Hepatocyte (in vitro differentiated cells): Measurements from ENCODE around the gene NELFA. TPM values are rescaled to one million over a fixed set of nuclear protein-coding genes. Genes with fewer than 3 reads are reported as not detected.

Source experiments
- DNase-seq: peaks from one replicate; pipeline ENCODE4 v3.0.0-alpha.2; 2016; ENCODE audit warnings: low spot score
- H2AFZ ChIP-seq: fragments of 200-600 bp; sonication (generic); 2 replicates; pipeline ENCODE4 v1.6.0; 2016; ENCODE audit warnings: antibody characterized with exemption, mild to moderate bottlenecking
- H3K27ac ChIP-seq: fragments of 200-600 bp; sonication (generic); 2 replicates; pipeline ENCODE4 v1.5.1; 2016; ENCODE audit warnings: mild to moderate bottlenecking
- H3K27me3 ChIP-seq: fragments of 200-600 bp; sonication (generic); 2 replicates; pipeline ENCODE4 v1.6.1; 2016
- H3K36me3 ChIP-seq: fragments of 200-600 bp; sonication (generic); replicated peaks from 2 replicates; pipeline ENCODE4 v1.5.1; 2016; ENCODE audit warnings: low read depth; ENCODE audit not compliant: insufficient read depth
- H3K4me1 ChIP-seq: fragments of 200-600 bp; sonication (generic); 2 replicates; pipeline ENCODE4 v1.5.1; 2016; ENCODE audit warnings: mild to moderate bottlenecking, moderate library complexity; ENCODE audit not compliant: insufficient read depth
- H3K4me2 ChIP-seq: fragments of 200-600 bp; sonication (generic); 2 replicates; pipeline ENCODE4 v1.6.0; 2016
- H3K4me3 ChIP-seq: fragments of 200-600 bp; sonication (generic); 2 replicates; pipeline ENCODE4 v1.5.1; 2016; ENCODE audit warnings: mild to moderate bottlenecking
- H3K79me2 ChIP-seq: fragments of 200-600 bp; sonication (generic); 2 replicates; pipeline ENCODE4 v1.6.0; 2017; ENCODE audit warnings: mild to moderate bottlenecking
- H3K9me2 ChIP-seq: fragments of 200-600 bp; sonication (generic); replicated peaks from 2 replicates; pipeline ENCODE4 v1.6.0; 2017; ENCODE audit warnings: mild to moderate bottlenecking; ENCODE audit not compliant: insufficient read depth
- H3K9me3 ChIP-seq: fragments of 200-600 bp; sonication (generic); 2 replicates; pipeline ENCODE4 v1.5.1; 2016; ENCODE audit warnings: low read depth, mild to moderate bottlenecking
- H4K20me1 ChIP-seq: fragments of 200-600 bp; sonication (generic); 2 replicates; pipeline ENCODE4 v1.6.0; 2016; ENCODE audit warnings: mild to moderate bottlenecking; ENCODE audit not compliant: insufficient read depth, poor library complexity, severe bottlenecking
- CTCF ChIP-seq: fragments of 200-600 bp; sonication (generic); IDR thresholded peaks from 2 replicates; pipeline ENCODE4 v1.5.1; 2016; ENCODE audit warnings: antibody characterized with exemption, mild to moderate bottlenecking; ENCODE audit not compliant: poor library complexity
- EZH2 ChIP-seq: fragments of 200-600 bp; sonication (generic); IDR thresholded peaks from 2 replicates; pipeline ENCODE4 v1.6.1; 2016; ENCODE audit warnings: antibody characterized with exemption, mild to moderate bottlenecking, borderline replicate concordance
- EZH2phosphoT487 ChIP-seq: fragments of 200-600 bp; sonication (generic); IDR thresholded peaks from one replicate; pipeline ENCODE4 v1.6.1; 2018; ENCODE audit warnings: antibody characterized with exemption, mild to moderate bottlenecking, low read depth, moderate library complexity; ENCODE audit not compliant: unreplicated experiment, severe bottlenecking
- WGBS: methylation state at CpG from one replicate; pipeline ENCODE4 v1.1.6; 2016; ENCODE audit warnings: low lambda C conversion rate; ENCODE audit errors: missing lambda C conversion rate; 5-methylcytosine and 5-hydroxymethylcytosine counted together
- polyA plus RNA-seq: library from polyadenylated mRNA; unstranded; fragments of >200 nt; fragmentation: Nextera tagmentation; extraction: Ambion mirVana; gene quantifications from 2 replicates; pipeline ENCODE4 v1.2.1, GENCODE V29; 2016
- total RNA-seq: library from RNA; depleted of rRNA; stranded (reverse); fragments of >200 nt; gene quantifications from 2 replicates; pipeline ENCODE4 v1.2.3, GENCODE V29; 2014

NELFA gene
- 10.8 and 21.4 TPM in 2 replicates for total RNA-seq
- 35.9 and 46.2 TPM in 2 replicates for polyA plus RNA-seq

- peak within 1 kb of the TSS; percentile 74 for H2AFZ ChIP-seq
- peak within 1 kb of the TSS; percentile 60 for H3K4me3 ChIP-seq
- WGBS = 2% methylated on average over 94 of the region's 95 CpGs
These were observed at the start of gene NELFA for GRCh38 chr4:2008921-2009650. TSS of gene NELFA (minus strand) at chr4:2008974. CDS start at chr4:2008959, 15 bp downstream.

GRCh38 chr4:2057382-2058065 lies 48.8 kb upstream of the NELFA start:
- no peak for TF ChIP-seq EZH2phosphoT487
- TF ChIP-seq EZH2 = peak; percentile 5
- TF ChIP-seq CTCF = no peak
- Histone ChIP-seq H3K9me2 (no peaks in the 10 kb centered on the region), H3K79me2 (no peaks in the 10 kb centered on the region), H3K9me3 (no peaks in the 10 kb centered on the region), H3K27me3 (peaks cover 30% of the 10 kb centered on the region), H3K4me3 (no peak overlapping the region), H3K36me3 (no peaks in the 10 kb centered on the region), H3K4me1 (no peaks in the 10 kb centered on the region), H3K4me2 (peak overlapping the region; percentile 88), H3K27ac (no peak overlapping the region), H4K20me1 (no peaks in the 10 kb centered on the region), H2AFZ (no peak overlapping the region)
- 83% methylated on average over 26 of the region's 26 CpGs for WGBS
- no peak for DNase-seq

More at GRCh38 chr4:2008921-2009650, at the start of gene NELFA:
- H3K4me2 ChIP-seq = peak within 1 kb of the TSS; percentile 93
- H3K27ac ChIP-seq = peak within 1 kb of the TSS; percentile 97
- H4K20me1 ChIP-seq = peaks cover 20% of the 10 kb centered on the region
- no peaks in the 10 kb centered on the region for H3K9me2 ChIP-seq
- TF ChIP-seq EZH2 = no peak
- TF ChIP-seq CTCF = no peak
- TF ChIP-seq EZH2phosphoT487 = no peak
- peak; percentile 97 for DNase-seq
- no peaks in the 10 kb centered on the region for H3K36me3 ChIP-seq
- H3K27me3 ChIP-seq = no peaks in the 10 kb centered on the region
- H3K9me3 ChIP-seq = no peaks in the 10 kb centered on the region
- peaks cover 46% of the 10 kb centered on the region for H3K79me2 ChIP-seq
- peaks cover 21% of the 10 kb centered on the region for H3K4me1 ChIP-seq

- Histone ChIP-seq H3K4me2 (no peak overlapping the region), H3K79me2 (no peaks in the 10 kb centered on the region), H3K36me3 (no peaks in the 10 kb centered on the region), H3K9me3 (no peaks in the 10 kb centered on the region), H3K27ac (no peak overlapping the region), H3K4me1 (no peaks in the 10 kb centered on the region), H3K4me3 (no peak overlapping the region), H3K27me3 (peaks cover 29% of the 10 kb centered on the region), H4K20me1 (no peaks in the 10 kb centered on the region), H3K9me2 (no peaks in the 10 kb centered on the region), H2AFZ (no peak overlapping the region)
- no peak for DNase-seq
- TF ChIP-seq CTCF = no peak
- no peak for TF ChIP-seq EZH2
- TF ChIP-seq EZH2phosphoT487 = no peak
- WGBS = 89% methylated on average over 6 of the region's 6 CpGs
These were observed 45.4 kb upstream of the NELFA start for GRCh38 chr4:2054217-2054616.
